Omental fat pad (tissue), 4 donors: ENCODE data around the gene UBAC1. TPM values are rescaled to one million over a fixed set of nuclear protein-coding genes. Genes with fewer than 3 reads are reported as not detected.

Experiments used
- ATAC-seq: fragments of 150-250 bp; one replicate; pipeline ENCODE4 v1.9.1; 2016; ENCODE audit warnings: mild to moderate bottlenecking, moderate library complexity; ENCODE audit not compliant: low FRiP score
- DNase-seq: peaks from one replicate; pipeline ENCODE4 v3.0.0-alpha.2; 2019; ENCODE audit warnings: low spot score
- CTCF ChIP-seq, 3 donors: fragments of 450-650 bp; IDR thresholded peaks; one replicate each; pipeline ENCODE4 v1.5.1; 2016 to 2017; ENCODE audit warnings: antibody characterized with exemption in 3 of 3, mild to moderate bottlenecking in 3 of 3, moderate library complexity in 2 of 3
- total RNA-seq, 4 donors: library from RNA; depleted of rRNA; stranded (reverse); fragments of >200 nt; gene quantifications; one replicate each; pipeline ENCODE4 v1.1.0, GENCODE V29; 2016

The UBAC1 gene
- total RNA-seq, 4 donors from 2014 or later = 28.4 to 56.7 (median 34.6) TPM

- TF ChIP-seq CTCF (IDR thresholded peaks at IDR 0.05) = no peak
- DNase-seq (no peak), ATAC-seq (no peak)
Observed at GRCh38 chr9:135989722-135990467, 28.7 kb upstream of the UBAC1 start.

DNA sequence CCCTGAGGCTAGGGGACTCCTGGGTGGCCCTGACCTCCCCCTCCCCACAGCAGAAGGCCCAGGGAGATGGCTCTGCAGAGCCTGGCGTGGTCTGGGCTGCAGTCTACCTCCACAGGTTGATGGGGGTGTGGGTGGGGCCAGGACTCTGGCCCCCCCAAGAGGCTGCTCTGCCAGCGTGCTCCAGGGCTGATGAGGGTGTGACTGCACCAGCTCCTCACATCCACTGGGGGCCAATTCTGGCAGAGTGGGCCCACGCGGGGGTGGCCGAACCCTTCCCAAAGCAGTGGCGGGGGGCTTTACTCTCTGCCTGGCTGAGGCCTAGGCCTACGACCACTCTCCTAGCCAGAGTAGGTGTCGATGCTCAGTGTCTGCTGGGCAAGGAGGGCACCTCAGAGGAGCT, 28.0 kb upstream of the UBAC1 start:
- TF ChIP-seq CTCF (IDR thresholded peaks at IDR 0.05) = no peak
- ATAC-seq = no peak

GRCh38 chr9:135988493-135988892, 27.3 kb upstream of the UBAC1 start:
- DNase-seq (no peak), ATAC-seq (no peak)
- TF ChIP-seq CTCF (IDR thresholded peaks at IDR 0.05) = no peak

More for the DNA sequence above, 28.0 kb upstream of the UBAC1 start:
- no peak for DNase-seq

GRCh38 chr9:135987838-135988404, 26.7 kb upstream of the UBAC1 start:
- TF ChIP-seq CTCF (IDR thresholded peaks at IDR 0.05) = no peak
- DNase-seq (no peak), ATAC-seq (no peak)

GRCh38 chr9:135986605-135987004, 25.4 kb upstream of the UBAC1 start:
- DNase-seq (no peak), ATAC-seq (no peak)
- TF ChIP-seq CTCF (IDR thresholded peaks at IDR 0.05) = no peak

DNA sequence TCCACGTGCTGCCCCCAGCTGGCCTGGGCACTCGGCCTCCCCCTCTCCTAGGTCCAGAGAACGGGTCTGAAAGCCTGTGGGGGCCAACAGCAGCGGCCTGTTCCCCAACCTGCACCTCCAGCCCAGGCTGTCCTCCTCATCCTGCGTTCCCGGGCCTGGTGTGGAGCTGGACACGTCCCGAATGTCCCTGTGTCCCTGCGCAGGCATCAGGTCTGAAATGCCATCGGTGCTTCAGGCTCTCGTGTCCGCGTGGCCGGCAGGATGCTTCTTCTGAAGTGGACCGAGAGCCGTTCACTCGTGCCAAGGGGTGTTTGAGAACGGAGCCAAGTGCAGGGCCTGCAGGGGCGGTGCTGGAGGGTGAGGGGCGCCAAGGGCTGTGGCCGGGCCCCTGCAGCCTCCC, 24.7 kb upstream of the UBAC1 start:
- DNase-seq (no peak), ATAC-seq (no peak)
- no peak for TF ChIP-seq CTCF (IDR thresholded peaks at IDR 0.05)

GRCh38 chr9:135985459-135985774, 24.2 kb upstream of the UBAC1 start:
- DNase-seq (no peak), ATAC-seq (no peak)
- TF ChIP-seq CTCF (IDR thresholded peaks at IDR 0.05) = no peak
